Hindlimb muscle (tissue), 1 donor: ENCODE measurements around the gene RNU6-9. TPM values are rescaled to one million over a fixed set of nuclear protein-coding genes. Genes with fewer than 3 reads are reported as not detected.
"Not testable (repeated sequence)": the region's sequence is repeated elsewhere in the genome, so short reads cannot be mapped to it uniquely, and the experiment has no call there.

ENCODE experiments used
- DNase-seq: peaks from one replicate; pipeline ENCODE4 v3.0.0-alpha.2; 2013
- polyA plus RNA-seq: library from polyadenylated mRNA; unstranded; fragments of 120-200 nt; gene quantifications from one replicate; pipeline ENCODE4 v1.2.1, GENCODE V29; 2013; ENCODE audit not compliant: insufficient read length

Gene RNU6-9
- polyA plus RNA-seq, 1 donor: not detected

DNA sequence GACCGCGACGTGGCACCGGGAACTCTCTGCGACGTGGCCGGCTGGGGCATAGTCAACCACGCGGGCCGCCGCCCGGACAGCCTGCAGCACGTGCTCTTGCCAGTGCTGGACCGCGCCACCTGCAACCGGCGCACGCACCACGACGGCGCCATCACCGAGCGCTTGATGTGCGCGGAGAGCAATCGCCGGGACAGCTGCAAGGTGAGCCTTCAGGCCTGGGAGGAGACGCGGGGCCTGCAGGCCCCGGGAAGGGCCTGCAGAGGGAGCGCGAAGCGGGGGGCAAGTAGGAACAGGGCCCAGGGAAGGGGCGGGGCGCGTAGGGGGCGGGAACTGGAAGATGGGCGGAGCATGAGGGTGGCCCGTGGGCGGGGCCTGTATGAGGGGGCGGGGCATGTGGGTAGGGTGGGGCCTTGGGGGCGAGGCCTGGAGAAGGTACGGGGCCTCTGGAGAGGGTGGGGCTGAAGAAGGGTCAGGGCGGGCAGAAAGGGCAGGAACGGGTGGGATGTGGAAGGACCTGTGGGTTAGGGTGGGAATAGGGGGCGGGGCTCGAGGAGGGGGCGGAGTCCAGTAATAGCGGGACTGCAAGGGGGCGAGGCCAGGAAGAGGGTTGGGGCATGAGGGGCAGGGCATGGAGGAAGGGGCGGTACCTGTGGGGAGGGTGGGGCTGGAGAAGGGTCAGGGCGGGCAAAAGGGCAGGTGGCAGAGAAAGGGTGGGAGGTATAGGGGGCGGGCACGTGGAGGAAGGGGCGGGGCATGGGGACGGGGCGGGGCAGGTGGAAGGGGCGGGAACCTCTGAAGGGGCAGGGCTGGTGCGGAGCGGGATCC is 31.3 kb upstream of the RNU6-9 start:
- DNase-seq: no peak

DNA sequence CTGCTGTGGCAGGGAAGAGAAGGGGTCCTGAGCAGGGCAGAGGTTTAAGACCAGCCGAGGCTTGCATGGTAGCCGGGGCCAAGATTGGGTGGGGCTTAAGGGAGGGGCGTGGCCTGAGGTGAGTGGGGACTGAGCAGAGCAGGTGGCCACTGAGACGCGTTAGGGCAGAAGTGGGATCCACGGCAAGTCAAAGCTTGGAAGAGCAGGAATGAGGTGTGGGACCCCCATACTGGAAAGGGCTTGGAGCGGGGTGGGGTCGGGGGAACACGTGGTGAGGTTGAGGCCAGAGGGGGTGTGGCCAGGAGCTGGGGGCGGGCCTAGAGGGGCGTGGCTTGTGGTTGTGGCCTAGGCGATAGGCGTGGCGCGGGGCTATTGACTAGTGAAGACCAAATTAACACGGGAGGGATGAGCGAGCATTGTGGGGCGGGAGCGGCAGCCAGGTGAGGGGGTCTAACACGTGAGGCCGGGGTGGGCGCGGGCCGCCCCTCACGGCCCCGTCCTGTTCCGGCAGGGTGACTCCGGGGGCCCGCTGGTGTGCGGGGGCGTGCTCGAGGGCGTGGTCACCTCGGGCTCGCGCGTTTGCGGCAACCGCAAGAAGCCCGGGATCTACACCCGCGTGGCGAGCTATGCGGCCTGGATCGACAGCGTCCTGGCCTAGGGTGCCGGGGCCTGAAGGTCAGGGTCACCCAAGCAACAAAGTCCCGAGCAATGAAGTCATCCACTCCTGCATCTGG is 30.5 kb upstream of the RNU6-9 start:
- DNase-seq: no peak

DNA sequence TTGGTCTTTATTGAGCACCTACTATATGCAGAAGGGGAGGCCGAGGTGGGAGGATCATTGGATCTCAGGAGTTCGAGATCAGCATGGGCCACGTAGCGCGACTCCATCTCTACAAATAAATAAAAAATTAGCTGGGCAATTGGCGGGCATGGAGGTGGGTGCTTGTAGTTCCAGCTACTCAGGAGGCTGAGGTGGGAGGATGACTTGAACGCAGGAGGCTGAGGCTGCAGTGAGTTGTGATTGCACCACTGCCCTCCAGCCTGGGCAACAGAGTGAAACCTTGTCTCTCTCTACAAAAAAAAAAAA is 30.0 kb upstream of the RNU6-9 start:
- no peak for DNase-seq

DNA sequence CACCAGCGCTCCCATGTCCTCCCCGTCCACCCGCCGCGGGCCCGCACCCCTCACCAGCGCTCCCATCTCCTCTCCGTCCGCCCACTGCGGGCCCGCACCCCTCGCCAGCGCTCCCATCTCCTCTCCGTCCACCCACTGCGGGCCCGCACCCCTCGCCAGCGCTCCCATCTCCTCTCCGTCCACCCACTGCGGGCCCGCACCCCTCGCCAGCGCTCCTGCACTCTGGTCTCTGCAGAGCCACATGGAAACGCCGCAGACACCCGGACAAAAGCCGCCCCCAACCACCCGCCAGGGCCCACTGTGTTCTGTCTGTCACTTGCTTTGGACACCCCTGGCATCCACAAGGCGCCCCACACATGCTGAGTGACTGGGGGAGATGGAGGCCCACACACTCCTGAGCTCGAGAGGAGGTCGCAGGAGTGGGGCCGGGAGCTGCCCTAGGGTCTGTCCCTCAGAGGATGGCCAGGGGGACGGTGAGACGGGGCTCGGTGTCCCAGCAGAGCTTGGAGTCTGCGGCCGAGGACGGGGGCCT is 26.4 kb upstream of the RNU6-9 start:
- DNase-seq: no peak

DNA sequence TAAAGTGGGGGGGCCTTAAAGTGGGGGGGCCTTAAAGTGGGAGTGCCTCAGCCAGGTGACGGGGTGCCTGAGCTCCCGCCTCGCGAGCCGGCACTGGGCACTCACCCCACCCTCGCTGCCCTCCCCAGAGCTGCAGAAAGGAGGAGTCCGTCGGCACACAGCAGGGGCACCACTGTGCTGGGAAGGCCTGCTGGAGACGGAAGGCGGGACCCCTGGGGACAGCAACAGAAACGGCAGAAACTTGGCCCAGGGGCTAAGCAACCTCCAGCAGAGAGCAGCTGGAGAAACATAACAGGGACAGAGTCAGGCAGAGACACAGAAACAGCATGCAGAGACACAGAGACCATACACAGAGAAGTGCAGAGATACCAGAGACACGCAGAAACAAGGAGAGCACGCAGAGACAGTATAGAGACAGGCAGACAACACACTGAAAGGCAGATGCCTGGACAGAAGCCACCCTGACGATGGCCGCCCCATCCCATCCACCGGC is 25.9 kb upstream of the RNU6-9 start:
- DNase-seq: no peak

DNA sequence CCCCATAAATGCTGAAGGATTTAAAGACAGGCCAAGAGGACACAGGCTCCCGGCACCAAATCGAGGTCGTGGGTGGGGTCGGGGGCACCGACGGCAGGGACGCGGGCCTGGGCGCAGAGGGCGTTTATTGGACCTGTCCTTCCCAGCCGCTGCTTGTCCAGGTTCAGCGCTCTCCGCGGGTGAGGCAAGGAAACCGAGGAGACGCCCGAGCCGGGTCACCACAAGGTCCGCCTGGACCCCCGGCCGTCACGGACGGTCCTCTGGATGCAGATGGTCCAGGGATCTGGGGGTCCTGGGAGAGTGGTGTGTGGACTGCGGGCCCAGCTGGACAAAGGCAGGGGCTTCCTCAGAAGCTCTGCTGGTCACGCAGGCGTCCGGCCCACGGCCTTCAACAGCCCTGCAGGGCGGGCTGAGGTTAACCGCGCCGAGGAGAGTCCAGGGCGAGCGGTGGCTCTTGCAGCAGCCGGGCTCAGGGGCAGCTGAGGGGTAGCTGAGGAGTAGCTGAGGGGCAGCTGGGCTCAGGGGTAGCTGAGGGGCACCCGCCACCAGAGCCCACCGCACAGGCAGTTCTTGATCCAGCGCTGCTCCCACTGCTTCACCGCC is 25.3 kb upstream of the RNU6-9 start:
- no peak for DNase-seq

DNA sequence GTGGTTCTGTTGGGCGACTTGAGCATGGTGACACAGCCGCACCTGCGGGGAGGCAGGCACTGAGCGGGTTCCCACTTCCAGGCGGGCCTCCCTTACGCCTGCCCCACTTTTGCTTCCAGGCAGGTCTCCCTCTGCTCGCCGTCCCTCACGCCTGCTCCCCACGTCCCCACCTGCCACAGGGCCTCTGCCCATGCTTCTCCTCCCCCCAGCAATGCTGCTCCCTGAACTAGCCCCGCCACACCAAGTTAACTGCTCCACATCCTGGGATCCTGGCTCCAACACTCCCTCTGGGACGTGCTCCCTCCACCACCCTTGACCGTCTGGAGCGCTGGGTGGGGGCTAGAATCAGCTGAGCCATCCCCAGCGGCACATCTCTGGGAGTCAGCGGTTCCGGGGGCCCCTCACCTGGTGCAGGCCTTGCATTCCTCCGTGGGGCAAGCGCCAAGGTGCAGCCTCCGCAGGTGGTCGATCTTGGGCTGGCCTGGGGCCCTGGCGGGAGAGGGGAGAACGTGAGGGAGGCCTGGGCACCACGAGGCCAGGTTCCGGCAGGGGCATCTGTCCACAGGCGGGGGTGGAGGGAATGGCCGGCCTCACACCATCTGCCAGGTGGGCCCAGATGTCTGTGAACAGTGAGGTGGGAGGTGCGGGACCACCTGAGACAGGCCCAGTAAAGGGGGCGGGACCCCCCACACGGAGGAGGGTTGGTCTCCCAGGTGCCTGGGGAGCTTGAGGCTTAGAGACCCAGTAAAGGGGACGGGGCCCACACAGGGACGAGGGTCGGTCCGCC is 24.6 kb upstream of the RNU6-9 start:
- DNase-seq: no peak

DNA sequence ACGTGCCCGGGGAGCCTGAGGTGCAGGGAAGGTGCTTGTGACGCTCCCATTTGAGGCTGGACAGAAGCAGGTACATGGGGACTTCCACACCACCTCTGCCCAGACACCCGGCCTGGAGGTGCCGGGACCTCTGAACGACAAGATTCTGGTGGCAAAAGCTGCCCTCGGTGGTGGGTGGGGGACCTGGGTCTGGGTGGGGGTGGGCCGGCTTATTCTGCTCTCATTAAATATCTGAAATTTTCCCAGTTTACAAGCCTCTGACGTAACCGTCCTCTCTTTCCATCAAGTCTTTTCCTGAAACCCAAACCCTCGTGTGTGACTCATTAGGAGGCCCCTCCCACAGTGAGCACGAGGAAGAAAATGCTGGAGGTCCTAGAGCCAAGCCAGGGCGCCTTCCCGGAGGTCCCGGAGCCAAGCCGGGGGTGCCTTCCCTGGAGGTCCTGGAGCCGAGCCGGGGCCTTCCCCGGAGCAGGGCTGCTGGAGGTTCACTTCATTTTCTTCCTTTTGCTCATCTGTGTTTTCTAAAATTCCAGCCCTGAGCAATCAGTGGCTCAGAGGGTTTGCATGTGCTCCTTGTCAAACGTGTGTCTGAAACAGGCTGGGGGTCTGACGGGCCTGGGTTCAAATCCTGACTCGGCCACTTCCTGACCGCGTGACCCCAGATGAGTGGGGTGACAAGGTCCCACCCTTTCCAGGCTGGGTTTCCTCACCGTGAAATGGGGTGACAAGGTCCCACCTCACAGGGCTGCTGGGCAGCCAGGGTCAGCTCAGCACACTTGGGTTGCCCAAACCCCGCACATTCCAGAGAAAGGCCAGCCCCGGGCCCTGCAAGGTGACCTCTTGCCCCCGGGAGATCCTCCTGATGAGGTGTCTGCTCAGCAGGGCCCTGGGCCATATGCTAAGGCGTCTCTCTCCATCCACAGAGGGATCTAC is 23.8 kb upstream of the RNU6-9 start:
- peak; percentile 62 for DNase-seq

DNA sequence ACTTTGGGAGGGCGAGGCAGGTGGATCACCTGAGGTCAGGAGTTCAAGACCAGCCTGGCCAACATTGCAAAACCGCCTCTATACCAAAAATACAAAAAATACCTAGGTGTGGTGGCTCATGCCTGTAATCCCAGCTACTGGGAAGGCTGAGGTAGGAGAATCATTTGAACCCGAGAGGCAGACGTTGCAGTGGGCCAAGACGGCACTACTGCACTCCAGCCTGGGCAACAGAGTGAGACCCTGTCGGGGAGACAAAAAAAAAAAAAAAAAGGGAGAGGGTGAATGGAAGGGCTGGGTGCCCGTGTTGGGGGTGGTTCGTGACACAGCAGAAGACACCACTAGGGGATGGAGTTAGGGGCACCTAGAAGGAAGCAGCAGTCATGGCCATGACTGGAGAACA is 23.0 kb upstream of the RNU6-9 start:
- DNase-seq: no peak

DNA sequence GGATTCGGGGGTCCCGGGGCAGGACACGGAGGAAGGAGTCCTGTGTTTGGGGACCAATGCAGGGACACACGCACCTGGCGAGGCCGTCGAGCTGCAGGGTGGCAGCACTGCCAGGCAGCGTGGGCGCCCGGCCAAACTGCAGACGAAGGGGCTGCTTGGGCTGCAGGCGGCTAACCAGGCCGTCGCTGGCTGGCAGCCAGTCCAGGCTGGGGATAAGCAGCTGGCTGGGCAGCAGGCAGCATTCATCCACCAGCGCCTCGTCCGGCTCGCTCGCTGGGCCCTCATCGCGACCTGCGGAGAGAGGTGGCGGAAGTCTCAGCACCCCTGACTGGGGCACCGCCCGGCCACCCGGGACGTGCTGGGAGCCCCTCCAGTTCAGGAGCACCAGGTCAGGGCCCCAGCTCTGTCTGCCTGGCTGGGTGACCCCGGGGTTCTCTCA is 22.3 kb upstream of the RNU6-9 start:
- no peak for DNase-seq

DNA sequence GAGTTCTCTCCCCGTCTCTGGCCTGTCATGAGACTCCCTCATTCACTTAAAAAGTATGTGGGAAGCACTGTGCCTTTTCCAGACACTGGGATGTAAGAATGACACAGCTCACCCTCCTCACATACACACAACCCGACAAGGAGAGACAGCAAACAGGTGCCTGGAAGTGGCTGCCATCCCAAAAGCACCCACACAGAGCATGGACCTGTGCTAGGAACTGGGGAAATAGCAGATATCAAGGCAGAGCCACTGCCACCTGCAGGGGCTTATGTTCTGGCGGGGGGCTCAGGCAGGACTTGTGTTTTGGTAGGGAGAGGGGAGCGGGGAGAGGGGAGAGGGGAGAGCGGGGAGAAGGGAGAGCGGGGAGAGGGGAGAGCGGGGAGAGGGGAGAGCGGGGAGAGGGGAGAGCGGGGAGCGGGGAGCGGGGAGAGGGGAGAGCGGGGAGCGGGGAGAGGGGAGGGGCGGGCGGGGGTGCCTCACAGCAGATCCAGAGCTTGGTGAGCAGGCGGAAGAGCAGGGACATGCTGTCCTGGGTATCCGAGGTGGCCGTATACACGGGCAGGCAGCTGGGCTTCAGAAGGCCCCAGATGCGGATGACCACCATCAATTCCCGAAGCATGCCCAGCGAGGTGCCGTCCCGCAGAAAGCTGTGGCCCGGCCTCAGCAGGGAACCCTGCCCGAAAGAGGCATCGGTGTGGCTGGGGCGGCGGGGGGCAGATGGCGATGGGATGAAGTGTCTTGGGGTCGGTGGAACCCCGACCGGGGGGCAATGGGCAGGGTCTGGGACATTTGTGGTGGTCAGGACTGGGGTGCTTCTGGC is 21.6 kb upstream of the RNU6-9 start:
- no peak for DNase-seq

DNA sequence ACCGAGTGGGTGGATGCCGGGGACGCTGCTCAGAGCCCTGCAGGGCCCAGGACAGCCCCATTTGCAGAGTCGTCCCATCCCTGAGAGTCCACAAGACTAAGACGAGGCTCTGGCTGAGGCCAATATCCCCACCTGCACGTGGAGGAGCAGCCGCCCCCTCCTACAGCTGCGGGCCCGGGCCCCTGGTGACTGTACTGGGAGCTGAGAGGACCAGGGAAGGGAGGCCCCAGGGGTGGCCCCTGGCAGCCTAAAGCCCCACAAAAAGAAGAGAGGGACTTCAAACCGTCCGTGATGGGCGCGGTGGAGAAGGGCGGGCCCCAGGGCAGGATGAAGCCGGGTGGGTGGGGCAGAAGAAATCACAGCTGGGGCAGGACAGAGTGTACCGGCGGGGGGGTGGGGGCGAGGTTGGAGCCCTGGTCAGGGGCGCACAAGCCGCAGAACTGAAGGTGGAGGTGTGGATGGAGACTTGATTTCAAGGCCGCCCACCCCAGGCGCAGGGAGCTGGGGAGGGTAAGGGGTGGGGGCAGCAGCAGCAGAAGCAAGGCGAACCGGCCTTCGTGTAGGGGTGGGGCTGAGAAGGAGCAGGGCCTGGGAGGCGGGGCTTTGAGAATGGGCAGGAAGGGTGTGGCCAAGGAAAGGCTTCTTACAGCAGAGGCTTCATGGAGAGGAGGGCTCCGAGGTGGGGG is 20.9 kb upstream of the RNU6-9 start:
- no peak for DNase-seq

DNA sequence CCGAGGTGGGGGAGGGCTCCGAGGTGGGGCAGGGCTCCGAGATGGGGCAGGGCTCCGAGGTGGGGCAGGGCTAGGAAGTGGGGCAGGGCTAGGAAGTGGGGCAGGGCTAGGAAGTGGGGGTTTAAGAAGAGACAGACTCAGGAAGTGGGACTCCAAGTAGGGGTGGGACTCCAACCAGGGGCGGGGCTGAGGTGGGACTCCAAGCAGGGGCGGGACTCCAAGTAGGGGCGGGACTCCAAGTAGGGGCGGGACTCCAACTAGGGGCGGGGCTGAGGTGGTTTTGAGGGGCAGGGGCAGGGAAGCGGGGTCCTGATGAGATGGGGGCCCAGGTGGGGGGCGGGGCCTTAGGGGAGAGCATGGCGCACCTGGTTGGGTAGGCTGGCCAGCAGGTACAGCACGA is 20.2 kb upstream of the RNU6-9 start:
- no peak for DNase-seq

DNA sequence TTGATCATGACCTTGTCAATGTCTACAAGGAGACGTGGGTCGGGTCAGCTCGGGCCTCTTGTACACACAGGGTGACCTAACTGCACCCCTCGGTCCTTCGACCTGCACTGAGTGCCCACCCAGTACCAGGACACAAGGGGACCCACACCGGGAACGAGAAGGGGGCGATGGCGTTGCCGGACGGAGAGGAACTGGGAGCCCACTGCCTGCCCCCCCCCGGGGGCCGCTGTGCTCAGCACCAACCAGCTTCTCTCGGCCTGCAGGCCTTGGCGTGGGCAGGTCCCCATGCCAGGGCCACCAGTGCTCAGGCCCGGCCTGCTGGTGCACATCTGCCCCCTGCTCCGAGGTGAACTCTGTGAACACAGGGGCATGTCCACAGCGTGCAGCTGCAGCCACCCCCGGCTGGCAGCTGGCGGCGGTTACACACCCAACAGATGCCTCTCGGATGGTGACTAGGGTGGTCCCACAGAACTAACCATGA is 19.7 kb upstream of the RNU6-9 start:
- DNase-seq: no peak

DNA sequence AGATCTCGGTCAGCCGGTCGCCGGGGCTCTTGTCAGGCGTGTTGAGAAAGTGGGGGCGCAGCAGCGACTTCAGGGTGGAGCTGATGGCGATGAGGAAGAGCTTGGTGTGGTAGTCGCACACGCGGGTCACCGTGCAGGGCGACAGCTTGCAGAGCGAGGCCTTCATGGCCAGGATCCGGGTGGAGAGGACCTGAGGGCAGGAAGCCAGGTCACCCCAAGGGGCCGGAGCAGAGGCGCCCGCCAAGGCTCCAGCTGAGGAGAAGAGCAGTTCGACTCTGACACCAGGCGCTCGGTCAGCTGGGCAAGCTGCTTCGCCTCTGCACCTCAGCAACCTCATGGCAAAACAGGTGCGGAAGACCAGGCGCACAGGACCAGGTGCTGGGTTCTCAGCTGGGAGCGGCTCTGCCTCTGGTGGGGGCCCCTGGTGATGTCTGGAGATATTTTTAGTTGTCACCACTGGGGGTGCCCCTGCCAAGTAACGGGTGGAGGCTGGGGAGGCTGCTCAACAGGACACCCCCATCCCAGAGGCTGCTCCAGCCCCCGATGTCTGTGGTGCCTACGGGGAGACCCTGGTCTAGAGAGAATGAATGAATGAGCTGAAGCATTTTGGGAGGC is 17.9 kb upstream of the RNU6-9 start:
- DNase-seq: no peak

DNA sequence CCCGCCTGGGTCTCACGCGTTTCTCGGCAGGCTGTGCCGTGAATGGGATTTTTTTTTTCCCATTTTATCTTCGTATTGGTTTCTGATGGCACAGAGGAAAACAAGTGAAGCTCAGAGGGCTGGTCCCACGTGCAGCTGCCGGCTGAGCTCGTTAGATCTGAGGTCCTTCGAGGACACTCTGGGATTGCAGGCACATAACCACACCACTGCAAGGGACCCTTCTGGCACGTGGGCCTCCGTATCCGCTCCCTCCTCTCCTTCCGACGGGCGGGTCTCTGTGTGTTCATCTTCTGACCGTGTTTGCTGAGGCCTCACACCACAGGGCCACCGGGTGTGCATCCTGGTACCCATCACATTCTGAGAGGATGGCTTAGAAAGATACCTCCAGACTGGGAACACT is 17.2 kb upstream of the RNU6-9 start:
- no peak for DNase-seq

DNA sequence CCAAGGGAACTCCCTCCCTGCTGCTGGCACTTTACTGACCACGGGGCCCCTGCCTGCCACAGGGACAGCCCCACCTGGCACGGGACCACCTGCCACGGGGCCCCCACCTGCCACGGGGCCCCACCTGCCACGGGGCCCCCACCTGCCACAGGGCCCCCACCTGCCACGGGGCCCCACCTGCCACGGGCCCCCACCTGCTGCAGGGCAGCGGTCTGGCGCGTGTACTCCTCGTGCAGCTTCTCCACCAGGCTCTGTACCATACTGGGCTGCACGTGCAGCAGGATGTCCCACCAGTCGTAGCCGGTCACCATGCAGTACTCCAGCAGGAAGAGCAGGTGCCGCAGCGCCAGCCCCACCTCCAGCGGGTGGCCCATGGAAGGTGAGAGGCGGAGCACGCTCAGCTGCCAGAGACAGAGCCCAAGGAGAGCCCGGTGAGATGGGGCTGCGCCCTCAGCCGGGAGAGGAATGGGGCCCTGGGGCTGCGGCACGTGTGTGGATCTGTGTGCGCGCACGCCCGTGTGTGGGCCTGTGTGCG is 16.4 kb upstream of the RNU6-9 start:
- DNase-seq: no peak

DNA sequence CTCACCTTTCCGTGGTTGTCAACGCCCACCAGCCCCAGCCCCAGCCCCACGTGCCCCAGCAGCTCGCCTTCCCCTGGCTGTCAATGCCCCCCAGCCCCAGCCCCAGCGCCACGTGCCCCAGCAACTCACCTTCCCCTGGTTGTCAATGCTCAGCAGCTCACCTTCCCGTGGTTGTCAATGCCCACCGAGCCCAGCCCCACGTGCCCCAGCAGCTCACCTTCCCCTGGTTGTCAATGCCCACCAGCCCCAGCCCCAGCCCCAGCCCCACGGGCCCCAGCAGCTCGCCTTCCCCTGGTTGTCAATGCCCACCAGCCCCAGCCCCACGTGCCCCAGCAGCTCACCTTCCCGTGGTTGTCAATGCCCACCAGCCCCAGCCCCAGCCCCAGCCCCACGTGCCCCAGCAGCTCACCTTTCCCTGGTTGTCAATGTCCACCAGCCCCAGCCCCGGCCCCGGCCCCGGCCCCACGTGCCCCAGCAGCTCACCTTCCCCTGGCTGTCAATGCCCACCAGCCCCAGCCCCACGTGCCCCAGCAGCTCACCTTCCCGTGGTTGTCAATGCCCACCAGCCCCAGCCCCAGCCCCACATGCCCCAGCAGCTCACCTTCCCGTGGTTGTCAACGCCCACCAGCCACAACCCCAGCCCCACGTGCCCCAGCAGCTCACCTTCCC is 15.2 kb upstream of the RNU6-9 start:
- not testable (repeated sequence) for DNase-seq
